Measurements from ENCODE around the gene MEX3D.

Gene MEX3D

GRCh38 chr19:1568320-1569019 lies at the start of gene MEX3D:
Gene MEX3D (minus strand): TSS chr19:1568325. CDS start chr19:1568058, 267 bp downstream.
- DNase-seq (ENCODE audit: low spot score) = peak; percentile 80

GRCh38 chr19:1616875-1617274 lies 48.8 kb upstream of the MEX3D start:
- no peak for DNase-seq (ENCODE audit: low spot score)

- no peak for DNase-seq (ENCODE audit: low spot score)
Observed at GRCh38 chr19:1616396-1616795, 48.3 kb upstream of the MEX3D start.

- DNase-seq (ENCODE audit: low spot score) = no peak
Observed at GRCh38 chr19:1615156-1615765, 47.1 kb upstream of the MEX3D start.

GRCh38 chr19:1613808-1614570 lies 45.9 kb upstream of the MEX3D start:
- no peak for DNase-seq (ENCODE audit: low spot score)

- DNase-seq (ENCODE audit: low spot score) = no peak
Observed at GRCh38 chr19:1613146-1613545, 45.0 kb upstream of the MEX3D start.

- DNase-seq (ENCODE audit: low spot score) = no peak
Observed at GRCh38 chr19:1612114-1613086, 44.3 kb upstream of the MEX3D start.

GRCh38 chr19:1611353-1611752 lies 43.2 kb upstream of the MEX3D start:
- DNase-seq (ENCODE audit: low spot score) = no peak

GRCh38 chr19:1610579-1610978 lies 42.5 kb upstream of the MEX3D start:
- DNase-seq (ENCODE audit: low spot score) = no peak

GRCh38 chr19:1609680-1610474 lies 41.8 kb upstream of the MEX3D start:
- DNase-seq (ENCODE audit: low spot score) = no peak

- DNase-seq (ENCODE audit: low spot score) = no peak
Observed at GRCh38 chr19:1609103-1609396, 40.9 kb upstream of the MEX3D start.

GRCh38 chr19:1608359-1609102 lies 40.4 kb upstream of the MEX3D start:
- DNase-seq (ENCODE audit: low spot score) = no peak

- no peak for DNase-seq (ENCODE audit: low spot score)
Observed at GRCh38 chr19:1606138-1606651, 38.1 kb upstream of the MEX3D start.

GRCh38 chr19:1605236-1606137 lies 37.4 kb upstream of the MEX3D start, which contains the start of gene UQCR11:
Gene UQCR11 (minus strand): TSS chr19:1605462. CDS start chr19:1605409, 53 bp downstream.
- peak; percentile 97 for DNase-seq (ENCODE audit: low spot score)

- DNase-seq (ENCODE audit: low spot score) = no peak
Observed at GRCh38 chr19:1602091-1602707, 34.1 kb upstream of the MEX3D start.

GRCh38 chr19:1601613-1602064 lies 33.5 kb upstream of the MEX3D start:
- DNase-seq (ENCODE audit: low spot score) = peak; percentile 81

GRCh38 chr19:1599460-1599846 lies 31.3 kb upstream of the MEX3D start:
- DNase-seq (ENCODE audit: low spot score) = no peak

GRCh38 chr19:1598777-1599459 lies 30.8 kb upstream of the MEX3D start:
- DNase-seq (ENCODE audit: low spot score) = no peak

Data from hematopoietic multipotent progenitor cell treated with erythropoietin and hydrocortisone succinate and interleukin-3 and kit ligand, for 17 days (in vitro differentiated cells).